C1 segment of cervical spinal cord (tissue), 14 donors: Measurements from ENCODE around the gene SPRY4.
"Not testable (repeated sequence)": the region's sequence is repeated elsewhere in the genome, so short reads cannot be mapped to it uniquely, and the experiment has no call there.

Experiments
- DNase-seq, 14 donors: peaks; one replicate each; lab custom pipeline; 2025; lab: John Stamatoyannopoulos, UW

The SPRY4 gene

DNA sequence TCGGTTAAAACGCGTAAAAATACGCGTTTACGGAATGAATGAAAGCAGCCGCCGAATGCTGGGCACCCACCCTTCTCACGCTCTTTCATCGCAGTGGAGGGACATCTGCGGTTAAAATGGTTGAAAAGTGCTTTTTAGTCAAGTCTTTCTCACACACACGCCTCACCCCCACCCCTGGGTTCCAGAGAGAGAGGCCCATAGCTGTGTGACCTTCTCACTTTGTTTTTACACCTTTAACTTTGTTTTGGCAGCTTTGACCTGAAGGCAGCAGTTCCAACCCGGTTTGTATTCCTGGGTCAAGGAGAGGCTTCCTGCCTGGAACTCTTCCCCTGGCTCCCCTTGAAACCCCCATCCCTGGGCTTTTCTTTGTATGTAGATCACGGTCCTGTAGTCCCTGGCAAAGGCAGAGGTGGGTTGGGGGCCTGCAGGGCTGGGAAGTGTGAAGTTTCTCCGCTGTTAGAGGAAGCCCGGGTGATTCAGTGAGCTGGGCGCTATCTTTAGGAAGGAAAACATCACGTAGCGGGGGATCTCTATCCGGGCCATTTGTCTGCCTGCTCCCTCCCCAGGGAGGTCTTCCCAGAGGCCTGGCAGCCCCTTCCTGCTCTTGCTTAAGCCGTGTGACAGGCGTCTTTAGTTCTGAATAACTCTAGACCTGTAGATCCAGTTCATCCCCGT is 29.6 kb downstream of the SPRY4 start:
- no peak for DNase-seq

DNA sequence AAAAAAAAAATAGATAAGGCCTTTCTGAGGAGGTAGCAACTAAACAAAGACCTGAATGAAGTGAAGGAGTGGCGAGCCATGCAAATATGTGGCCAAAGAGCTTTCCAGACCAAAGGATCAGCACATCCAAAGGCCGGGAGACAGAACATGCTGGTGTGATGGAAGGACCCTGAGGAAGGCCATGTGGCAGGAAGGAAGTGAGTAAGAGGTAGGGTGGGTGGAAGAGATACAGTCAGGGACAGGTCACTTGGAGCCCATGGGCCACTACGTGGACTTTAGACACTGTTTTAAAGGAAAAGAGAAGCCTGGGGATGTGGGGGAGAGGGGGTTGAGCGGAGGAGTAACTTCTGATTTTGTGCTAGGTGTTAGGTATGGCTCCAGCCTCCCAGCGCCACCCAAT is 31.3 kb downstream of the SPRY4 start:
- no peak for DNase-seq

DNA sequence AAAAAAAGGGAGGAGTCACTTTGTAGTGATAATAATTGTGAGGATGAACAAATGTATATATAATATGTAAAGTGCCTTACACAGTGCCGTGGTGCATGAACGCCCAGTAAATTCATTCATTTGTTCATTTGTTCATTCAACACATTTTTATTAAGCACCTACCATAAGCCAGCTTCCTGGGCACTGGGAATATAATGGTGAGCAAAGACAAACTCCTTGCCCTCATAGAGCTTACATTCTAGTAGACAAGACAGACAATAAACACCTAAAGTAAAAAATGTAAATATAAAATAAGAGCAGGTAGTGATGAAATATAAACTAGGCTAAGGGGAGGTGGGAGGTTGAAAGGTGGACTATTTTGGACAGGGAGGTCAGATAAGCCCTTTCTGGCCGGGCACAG is 32.0 kb downstream of the SPRY4 start:
- no peak for DNase-seq

DNA sequence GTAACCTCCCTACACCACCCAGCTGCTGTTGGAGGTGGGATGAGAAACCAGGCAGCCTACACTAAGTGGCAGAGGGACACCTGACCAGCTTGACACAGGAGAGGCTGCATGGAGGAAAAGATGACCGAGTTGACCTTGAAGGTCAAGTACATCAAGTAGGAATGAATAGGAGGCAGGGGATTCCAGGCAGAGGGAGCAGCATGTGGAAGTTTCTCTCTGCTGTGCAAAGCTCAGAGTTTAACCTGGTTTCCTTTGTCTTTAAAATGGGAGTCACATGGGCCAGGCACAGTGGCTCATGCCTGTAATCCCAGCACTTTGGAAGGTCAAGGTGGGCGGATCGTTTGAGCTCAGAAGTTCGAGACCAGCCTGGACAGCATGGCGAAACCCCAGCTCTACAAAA is 32.6 kb downstream of the SPRY4 start:
- DNase-seq = no peak

DNA sequence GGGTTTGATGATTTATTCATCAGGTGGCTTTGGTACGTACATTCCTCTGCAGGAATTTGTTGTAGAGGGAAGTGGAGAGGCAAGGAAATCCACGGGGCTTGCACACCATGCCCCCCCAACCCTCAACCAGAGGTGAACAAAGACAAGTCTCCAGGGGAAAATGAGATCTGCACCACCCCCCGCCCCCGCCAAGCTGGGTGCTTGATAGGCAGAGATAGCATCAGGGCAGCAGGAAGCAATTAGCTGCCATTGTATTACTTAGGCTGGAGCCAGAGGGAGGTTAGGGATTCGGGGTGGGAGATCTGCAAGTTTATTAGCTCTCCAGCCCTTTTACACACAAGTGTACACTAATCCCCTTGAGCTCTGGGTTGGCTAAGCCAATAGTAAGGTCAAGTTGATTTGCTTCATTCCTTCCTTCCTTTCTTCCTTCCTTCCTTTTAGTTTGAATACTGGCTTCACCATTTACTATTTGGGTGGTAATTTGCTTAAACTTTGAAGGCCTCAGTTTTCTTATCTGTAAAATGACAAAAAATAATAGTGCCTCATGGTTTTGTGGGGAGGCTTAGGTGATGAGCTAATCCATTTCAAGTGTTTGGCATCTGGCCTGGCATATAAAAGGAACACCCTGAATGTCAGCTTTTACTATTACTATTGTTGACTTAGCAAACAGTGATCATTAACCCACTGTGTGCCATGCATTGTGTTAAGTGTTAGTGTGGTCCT is 34.1 kb downstream of the SPRY4 start:
- DNase-seq = no peak

DNA sequence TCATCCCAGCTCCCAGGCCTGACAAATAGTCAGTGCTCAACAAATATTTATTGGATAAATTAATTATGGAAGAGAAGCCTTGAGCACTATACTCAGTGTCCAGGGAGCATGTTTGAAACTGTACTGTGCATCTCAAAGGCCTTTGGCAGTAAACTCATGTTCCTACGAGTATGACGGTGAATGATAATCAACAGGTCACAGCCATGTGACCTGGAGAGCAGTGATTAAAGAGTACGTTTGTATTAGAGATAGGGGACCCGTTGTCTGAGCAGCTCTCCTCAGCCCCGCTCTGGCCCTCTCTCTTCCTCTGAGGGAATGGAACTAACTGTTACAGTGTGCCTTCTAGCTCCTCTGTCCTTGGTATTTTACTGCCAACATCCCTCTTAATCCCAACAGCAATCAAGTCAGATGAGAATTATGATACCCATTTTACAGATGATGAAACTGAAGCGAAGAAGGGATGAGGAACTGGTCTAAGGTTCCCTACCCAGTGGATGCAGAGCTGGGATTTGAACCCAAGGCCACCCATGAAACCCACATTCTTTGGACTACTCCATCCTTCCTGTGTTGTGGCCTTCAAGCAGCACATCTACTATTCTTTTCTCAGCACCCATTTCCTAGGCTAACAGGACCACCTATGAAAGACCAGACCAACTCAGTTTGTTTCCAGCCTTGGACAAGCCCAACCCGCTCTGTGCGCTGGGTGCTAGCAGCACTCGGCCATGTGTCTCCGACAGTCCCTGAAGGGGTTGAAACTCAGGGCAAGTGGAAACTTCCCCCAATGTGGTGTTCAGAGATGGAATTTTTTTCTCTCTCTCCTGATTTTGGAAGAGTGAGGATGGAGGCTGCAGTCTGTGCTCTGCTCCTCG is 34.9 kb downstream of the SPRY4 start:
- no peak for DNase-seq

DNA sequence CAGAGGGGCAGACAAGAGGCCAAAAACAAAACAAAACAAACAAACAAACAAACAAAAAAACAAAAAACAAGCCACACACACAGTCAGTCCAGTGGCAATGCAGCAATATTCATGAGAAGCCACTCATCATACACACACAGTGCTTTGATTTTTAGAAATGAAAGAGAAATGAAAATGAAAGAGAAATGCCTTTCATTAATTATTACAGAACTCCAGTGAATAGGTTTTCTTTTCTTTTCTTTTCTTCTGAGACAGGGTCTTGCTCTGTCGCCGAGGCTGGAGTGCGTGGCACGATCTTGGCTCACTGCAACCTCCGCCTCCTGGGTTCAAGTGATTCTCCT is 36.9 kb downstream of the SPRY4 start:
- DNase-seq = no peak

DNA sequence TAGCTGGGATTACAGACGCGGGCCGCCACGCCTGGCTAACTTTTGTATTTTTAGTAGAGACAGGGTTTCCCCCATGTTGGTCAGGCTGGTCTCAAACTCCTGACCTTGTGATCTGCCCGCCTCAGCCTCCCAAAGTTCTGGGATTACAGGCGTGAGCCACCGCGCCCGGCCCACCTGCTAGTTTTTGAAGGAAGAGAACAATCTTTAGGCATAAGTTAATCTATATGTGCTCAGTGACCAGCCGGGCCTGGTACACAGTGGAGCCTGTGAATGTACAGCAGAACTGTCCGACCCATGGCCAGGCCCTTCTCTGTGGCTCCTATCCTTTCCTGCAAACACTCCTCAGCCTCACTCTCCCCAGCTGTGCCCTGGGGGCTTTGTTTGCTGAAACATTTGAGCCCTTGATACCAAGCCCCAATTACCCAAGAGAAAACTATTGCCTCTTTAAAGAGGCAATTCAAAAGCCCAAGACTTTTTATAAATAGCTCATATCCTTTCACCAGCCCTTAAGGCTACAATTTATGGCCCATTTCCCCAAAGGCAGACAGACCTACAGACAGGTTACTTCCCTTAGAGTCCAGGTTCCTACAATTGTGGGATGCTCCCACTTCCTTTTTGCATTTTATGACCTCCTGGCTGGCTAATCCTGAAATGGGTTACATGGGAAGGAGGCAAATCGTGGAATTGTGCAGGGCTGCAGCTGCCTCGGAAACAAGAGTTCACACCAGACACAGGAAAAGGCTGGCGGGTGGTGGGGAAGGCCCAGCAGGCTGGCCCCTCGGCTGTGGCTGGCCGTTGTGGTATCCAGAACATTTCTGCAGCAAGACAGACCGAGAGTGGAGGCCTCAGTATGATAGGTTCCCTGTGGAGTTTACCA is 37.5 kb downstream of the SPRY4 start:
- no peak for DNase-seq

DNA sequence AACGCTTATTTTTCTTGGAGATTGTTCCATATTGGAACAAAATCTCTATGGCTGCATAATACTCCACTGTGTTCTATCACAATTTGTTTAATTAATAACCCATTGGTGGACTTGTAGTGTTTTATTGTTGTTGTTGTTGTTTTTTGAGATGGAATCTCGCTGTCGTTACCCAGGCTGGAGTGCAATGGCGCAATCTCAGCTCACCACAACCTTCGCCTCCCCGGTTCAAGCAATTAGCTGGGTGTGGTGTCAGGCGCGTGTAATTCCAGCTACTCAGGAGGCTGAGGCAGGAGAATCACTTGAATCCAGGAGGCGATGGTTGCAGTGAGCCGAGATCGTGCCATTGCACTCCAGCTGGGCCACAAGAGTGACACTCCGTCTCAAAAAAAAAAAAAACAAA is 38.7 kb downstream of the SPRY4 start:
- DNase-seq = no peak

DNA sequence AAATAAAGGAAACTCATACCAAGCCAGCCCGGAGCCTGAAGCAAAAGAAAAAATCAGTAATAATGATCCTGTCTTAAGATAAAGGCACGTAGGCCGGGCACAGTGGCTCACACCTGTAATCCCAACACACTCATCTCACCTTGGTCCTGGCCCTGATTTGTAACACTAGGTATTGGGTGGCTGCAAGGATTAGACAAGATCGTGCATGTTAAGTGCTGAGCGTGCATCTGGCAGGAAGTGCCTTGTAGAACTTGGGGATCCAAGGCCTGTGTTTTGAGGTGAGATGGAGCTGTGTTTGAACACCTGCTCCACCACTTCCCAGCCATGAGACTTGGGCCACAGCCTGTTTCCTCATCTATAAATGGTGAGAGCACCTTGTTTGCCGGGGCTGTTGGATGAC is 41.5 kb downstream of the SPRY4 start:
- DNase-seq = no peak

DNA sequence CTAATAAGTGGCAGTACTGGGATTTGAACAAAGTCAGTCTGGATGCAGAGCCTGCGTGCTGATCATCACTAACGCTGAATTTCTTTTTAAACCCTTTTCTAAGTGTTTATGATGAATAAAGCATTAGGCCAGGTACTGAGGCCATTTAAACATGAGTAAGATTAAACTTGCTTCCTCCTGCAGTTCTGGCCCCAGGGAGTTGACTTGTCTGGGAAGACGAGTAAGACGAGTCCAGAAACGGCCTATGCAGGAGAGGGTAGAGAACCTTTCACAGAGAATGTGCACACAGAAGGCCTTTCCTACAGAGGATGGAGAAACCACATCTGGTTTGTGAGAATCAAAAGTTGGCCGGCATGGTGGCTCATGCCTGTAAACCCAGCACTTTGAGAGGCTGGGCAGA is 42.9 kb downstream of the SPRY4 start:
- no peak for DNase-seq

DNA sequence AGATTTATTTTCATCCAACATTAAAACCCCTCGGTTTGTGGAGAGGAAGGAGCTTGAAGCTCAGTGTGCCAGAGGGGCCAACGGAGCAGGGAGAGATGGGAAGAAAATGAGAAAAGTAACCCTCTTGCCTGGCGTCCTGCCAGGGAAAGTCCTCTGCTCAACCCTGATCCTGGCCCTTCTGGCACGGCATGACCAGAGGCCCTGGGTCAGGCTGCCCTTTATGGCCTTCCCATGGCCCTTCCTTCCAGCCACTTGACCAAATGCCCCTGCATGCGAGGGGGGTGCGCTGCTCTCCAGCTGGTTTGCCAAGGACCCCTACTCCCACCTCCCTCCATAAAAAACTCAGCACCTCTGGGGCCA is 43.8 kb downstream of the SPRY4 start:
- DNase-seq = no peak

DNA sequence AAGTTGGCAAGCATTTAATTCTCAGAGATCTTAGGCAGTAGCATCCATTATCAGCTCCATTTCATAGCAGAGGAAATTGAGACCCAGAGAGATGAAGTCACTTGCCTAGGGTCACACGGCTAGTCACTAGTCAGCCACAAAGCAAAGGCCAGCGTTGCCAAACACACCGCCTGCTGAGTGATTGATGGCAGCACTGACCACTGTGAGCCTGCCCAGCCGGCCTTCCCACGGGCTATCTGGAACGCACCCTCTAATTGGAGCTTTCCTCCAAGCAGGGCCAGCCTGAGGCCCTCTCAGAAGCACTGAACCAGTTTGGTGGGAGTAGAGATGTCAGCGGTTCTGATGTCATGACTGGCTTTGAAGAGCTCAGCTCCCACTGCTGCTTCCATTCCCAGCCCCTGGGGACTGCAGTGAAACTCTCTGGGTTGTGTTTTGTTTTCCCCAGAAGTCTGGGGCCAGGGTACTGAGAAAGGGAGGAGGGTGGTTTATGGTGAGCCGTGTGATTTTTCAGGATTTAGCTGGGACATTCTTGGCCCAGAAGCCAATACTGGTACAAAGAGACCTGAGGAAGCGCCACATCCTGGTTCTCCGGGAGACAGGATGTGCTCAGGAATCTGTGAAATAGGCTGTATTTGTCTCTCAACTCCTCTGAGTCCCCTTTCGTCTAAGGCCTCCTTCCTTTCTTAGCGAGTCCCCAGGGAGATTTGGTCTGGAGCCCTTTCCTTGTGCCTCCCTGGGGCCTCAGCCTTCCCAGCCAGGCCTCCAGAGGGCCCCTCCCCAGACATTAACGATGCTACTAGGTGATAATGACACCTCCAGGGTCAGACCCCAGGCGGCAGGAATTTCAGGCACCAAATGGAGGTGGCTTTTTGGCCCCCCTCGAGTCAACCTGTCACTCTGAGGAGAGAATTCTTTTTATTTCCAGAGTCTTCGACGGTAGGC is 44.5 kb downstream of the SPRY4 start:
- DNase-seq = no peak

DNA sequence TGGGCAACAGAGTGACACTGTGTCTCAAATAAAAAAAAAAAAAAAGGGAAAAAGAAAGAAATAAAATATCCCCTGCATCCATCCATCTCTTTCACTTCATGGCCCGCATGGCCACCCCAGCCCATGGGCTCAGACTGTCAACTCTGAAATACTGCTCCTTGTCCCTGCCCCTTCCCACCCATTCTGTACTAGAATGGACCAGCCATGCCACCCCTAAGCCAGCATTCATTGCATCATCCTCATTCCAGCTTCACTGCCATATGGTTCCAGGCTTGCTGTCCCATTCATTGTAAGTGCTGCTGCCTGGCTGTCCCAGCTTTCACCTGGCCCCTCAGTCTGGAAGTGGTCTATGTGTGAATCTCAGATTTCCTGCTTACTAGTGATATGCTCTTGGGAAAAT is 46.2 kb downstream of the SPRY4 start:
- DNase-seq = no peak

DNA sequence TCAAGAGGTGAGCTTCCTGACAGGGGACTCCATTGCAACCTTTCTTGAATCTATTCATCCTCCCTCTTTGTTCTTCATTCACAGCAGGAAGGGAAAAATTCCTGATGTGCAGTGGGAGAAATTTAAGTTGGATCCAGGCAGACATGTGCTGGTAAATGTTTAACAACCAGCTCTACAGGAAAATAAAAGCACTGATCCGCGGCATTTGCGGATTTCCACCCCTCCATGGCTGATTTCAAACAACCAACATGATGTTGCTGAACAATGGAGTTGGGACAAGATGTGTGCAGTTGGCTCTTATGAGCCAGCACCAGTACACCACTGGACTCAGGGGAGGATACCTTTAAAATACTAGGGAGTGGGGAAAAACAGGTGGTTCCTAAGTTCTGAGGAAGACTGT is 47.0 kb downstream of the SPRY4 start:
- DNase-seq = no peak

DNA sequence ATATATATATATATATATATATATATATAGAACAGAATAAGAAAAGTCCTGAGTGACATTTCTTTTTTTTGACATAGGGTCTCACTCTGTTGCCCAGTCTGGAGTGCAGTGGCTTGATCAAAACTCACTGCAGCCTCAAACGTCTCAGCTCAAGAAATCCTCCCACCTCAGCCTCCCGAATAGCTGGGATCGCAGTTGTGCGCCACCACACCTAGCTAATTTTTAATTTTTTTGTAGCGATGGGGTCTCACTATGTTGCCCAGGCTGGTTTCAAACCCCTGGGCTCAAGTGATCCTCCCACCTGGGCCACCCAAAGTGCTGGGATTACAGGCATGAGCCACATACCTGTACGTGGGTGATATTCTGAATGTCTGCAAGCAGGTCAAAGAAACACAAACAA is 48.3 kb downstream of the SPRY4 start:
- no peak for DNase-seq

DNA sequence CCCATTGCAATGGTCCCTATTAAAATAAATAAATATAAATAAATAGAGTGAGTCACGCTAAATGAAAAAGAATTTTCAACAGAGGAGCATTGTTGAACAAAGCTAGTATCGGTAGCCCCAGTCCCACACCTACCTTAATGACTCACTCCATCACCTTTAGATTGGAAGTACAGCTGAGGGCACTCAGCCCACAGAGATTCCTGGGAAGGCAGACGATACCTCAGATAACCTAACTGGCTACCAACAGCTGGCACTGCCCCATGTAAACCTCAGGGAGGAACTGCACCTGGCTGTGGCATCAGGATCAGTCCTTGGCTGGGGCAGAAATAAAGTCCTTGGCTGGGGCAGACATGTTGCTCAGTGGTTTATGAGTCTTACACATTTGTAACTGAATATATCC is 49.3 kb downstream of the SPRY4 start:
- DNase-seq = no peak

DNA sequence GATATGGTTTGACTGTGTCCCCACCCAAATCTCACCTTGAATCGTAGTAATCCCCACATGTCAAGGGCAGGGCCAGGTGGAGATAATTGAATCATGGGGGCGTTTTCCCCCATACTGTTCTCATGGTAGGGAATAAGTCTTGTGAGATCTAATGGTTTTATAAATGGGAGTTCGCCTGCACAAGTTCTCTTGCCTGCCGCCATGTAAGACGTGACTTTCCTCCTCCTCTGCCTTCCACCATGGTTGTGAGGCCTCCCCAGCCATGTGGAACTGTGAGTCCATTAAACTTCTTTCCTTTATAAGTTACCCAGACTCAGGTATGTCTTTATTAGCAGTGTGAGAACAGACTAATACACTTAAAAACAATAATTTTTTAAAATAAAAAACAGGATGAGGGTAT is 52.2 kb downstream of the SPRY4 start:
- DNase-seq = not testable (repeated sequence)

DNA sequence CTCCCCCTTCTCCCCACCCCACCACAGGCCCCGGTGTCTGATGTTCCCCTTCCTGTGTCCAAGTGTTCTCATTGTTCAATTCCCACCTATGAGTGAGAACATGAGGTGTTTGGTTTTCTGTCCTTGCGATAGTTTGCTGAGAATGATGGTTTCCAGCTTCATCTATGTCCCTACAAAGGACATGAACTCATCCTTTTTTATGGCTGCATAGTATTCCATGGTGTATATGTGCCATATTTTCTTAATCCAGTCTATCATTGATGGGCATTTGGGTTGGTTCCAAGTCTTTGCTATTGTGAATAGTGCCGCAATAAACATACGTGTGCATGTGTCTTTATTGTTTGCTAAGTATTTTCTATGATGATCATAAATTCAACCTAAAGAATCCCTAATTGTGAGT is 60.7 kb downstream of the SPRY4 start:
- not testable (repeated sequence) for DNase-seq

DNA sequence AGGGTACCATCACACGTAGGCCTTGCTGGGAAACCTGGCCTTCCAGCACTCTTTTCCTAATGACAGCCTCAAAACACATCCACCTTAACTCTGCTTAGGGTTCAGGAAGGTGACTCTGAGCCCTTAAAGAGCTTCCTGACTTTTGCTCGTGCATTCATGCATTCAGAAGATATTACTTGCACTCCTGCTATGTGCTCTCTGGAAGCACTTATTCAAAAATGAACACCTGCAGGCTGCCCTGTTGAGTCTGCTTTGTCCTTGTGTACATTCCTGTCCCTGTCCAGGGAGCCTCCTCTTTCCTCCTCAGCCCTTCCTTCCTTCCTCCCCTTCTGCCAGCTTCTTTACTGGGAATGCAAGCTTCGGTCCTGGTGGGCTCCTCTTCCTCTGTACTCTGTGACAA is 61.5 kb downstream of the SPRY4 start:
- no peak for DNase-seq

DNA sequence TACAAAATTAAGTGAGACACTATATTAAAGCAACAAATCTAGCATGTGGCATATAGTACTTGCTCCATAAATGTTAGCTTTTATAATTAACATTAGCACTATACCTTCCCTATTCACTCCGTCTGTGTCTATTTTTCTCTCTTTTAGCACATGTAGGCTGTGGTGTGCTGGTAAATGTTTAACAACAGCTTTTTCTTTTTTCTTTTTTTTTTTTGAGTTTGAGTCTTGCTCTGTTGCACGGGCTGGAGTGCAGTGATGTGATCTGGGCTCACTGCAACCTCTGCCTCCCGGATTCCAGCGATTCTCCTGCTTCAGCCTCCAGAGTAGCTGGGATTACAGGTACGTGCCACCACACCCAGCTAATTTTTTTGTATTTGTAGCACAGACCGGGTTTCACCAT is 62.1 kb downstream of the SPRY4 start:
- no peak for DNase-seq
